ENCODE data around the gene PCDHB15.

GRCh38 chr5:141223112-141223783 lies 21.9 kb upstream of the PCDHB15 start, which contains the start of gene PCDHB14:
- TF ChIP-seq POLR2A (IDR thresholded peaks at IDR 0.05; ENCODE audit: low read length) (no peak), GATA1 (IDR thresholded peaks at IDR 0.05; ENCODE audit: low read depth, low read length) (no peak)
